CD4-positive, alpha-beta T cell (primary cell): ENCODE data around the gene MAGI1. TPM values are rescaled to one million over a fixed set of nuclear protein-coding genes. Genes with fewer than 3 reads are reported as not detected.

ENCODE experiments used
- ATAC-seq: fragments of 200-7000 bp; cut with Tn5 transposase; one replicate; pipeline ENCODE4 v1.10.0; 2022; ENCODE audit warnings: mild to moderate bottlenecking; ENCODE audit not compliant: poor library complexity
- CTCF ChIA-PET: fragments of 350-600 bp; sonication (Branson Sonifier 250); formaldehyde crosslinking; loops from one replicate; lab custom pipeline; 2021; ENCODE audit warnings: antibody characterized with exemption, inconsistent platforms; lab: Charles Lee
- POLR2A ChIA-PET: fragments of 350-600 bp; sonication (Branson Sonifier 250); formaldehyde crosslinking; loops from one replicate; lab custom pipeline; 2021; ENCODE audit warnings: antibody characterized with exemption, inconsistent platforms; lab: Charles Lee
- DNase-seq, 14 experiments: peaks; one replicate each; pipeline ENCODE4 v3.0.0-alpha.2; 2013 to 2020; ENCODE audit warnings: mixed read lengths in 2 of 14
- H3K27ac ChIP-seq, 2 donors: one replicate each; pipeline versions ENCODE4 v1.5.1 to v1.7.0; 2013; ENCODE audit warnings: low read length in 2 of 2, low read depth in 1 of 2, mild to moderate bottlenecking in 1 of 2
- H3K27me3 ChIP-seq, 2 experiments: 1 replicate in 1 of 2; 2 replicates in 1 of 2; pipeline versions ENCODE4 v1.6.1 to v1.7.0; 2013; ENCODE audit warnings: low read length in 2 of 2, control low read depth in 1 of 2, mild to moderate bottlenecking in 1 of 2, moderate library complexity in 1 of 2; ENCODE audit not compliant: insufficient read depth in 2 of 2, control insufficient read depth in 1 of 2
- H3K36me3 ChIP-seq: one replicate; pipeline ENCODE4 v1.6.1; 2013; ENCODE audit warnings: low read length, control low read depth; ENCODE audit not compliant: insufficient read depth
- H3K4me1 ChIP-seq: one replicate; pipeline ENCODE4 v1.6.1; 2013; ENCODE audit warnings: low read length, control low read depth; ENCODE audit not compliant: insufficient read depth
- H3K4me3 ChIP-seq: one replicate; pipeline ENCODE4 v1.5.1; 2013; ENCODE audit warnings: mild to moderate bottlenecking, low read length, moderate library complexity
- H3K9me3 ChIP-seq, 2 experiments: 1 replicate in 1 of 2; 2 replicates in 1 of 2; pipeline versions ENCODE4 v1.6.1 to v1.7.0; 2013; ENCODE audit warnings: low read length in 2 of 2, mild to moderate bottlenecking in 2 of 2, control low read depth in 1 of 2, moderate library complexity in 1 of 2; ENCODE audit not compliant: control insufficient read depth in 1 of 2, insufficient read depth in 1 of 2
- H3K27ac Mint-ChIP-seq: one replicate; pipeline ENCODE4 v1.8.0; 2020; ENCODE audit warnings: mixed read lengths
- H3K27me3 Mint-ChIP-seq: one replicate; pipeline ENCODE4 v1.8.0; 2021; ENCODE audit warnings: mixed read lengths
- H3K36me3 Mint-ChIP-seq: one replicate; pipeline ENCODE4 v1.8.0; 2021; ENCODE audit warnings: low read depth, mixed read lengths
- H3K4me1 Mint-ChIP-seq: one replicate; pipeline ENCODE4 v1.8.0; 2021; ENCODE audit warnings: low read depth, mixed read lengths
- H3K4me3 Mint-ChIP-seq: one replicate; pipeline ENCODE4 v1.8.0; 2020; ENCODE audit warnings: mild to moderate bottlenecking, mixed read lengths
- H3K9me3 Mint-ChIP-seq: one replicate; pipeline ENCODE4 v1.8.0; 2020; ENCODE audit warnings: mixed read lengths
- CTCF ChIP-seq: fragments of 200-600 bp; IDR thresholded peaks from one replicate; pipeline ENCODE4 v1.8.0; 2022; ENCODE audit warnings: antibody characterized with exemption, mild to moderate bottlenecking
- intact Hi-C, 2 experiments: fragments of 100-400 bp; cut with DNase I in 1 of 2; cut with micrococcal nuclease in 1 of 2; formaldehyde crosslinking; loops; one replicate each; pipeline versions ENCODE4 v1.15.1 to v1.9.0; 2023 to 2025; cut with DNase I, micrococcal nuclease
- total RNA-seq, 174 experiments: library from RNA in 2 of 174; stranded (reverse) in 2 of 174; gene quantifications; one replicate each; pipeline ENCODE4 v1.2.3 and lab custom pipeline; 2021 to 2026

MAGI1 gene
- total RNA-seq, 2 experiments from 2014 or later: not detected

GRCh38 chr3:65746848-65747247 lies 291.9 kb downstream of the MAGI1 start:
- CTCF ChIA-PET: no interaction called here
- no peak overlapping the region for H3K27ac ChIP-seq
- DNase-seq (no peak), ATAC-seq (no peak)
- no peaks in the 10 kb centered on the region for H3K27me3 Mint-ChIP-seq
- H3K4me1 Mint-ChIP-seq: no peaks in the 10 kb centered on the region
- POLR2A ChIA-PET: no interaction called here
- H3K4me3 Mint-ChIP-seq: no peak overlapping the region
- no peaks in the 10 kb centered on the region for H3K9me3 ChIP-seq
- H3K36me3 Mint-ChIP-seq: no peaks in the 10 kb centered on the region
- intact Hi-C loops: no loop called here
- H3K4me1 ChIP-seq: no peaks in the 10 kb centered on the region
- no peaks in the 10 kb centered on the region for H3K36me3 ChIP-seq
- no peaks in the 10 kb centered on the region for H3K27me3 ChIP-seq
- no peak overlapping the region for H3K27ac Mint-ChIP-seq
- no peaks in the 10 kb centered on the region for H3K9me3 Mint-ChIP-seq
- no peak overlapping the region for H3K4me3 ChIP-seq
- TF ChIP-seq CTCF: no peak

- no peaks in the 10 kb centered on the region for H3K27me3 Mint-ChIP-seq
- H3K4me1 Mint-ChIP-seq: no peaks in the 10 kb centered on the region
- no peak overlapping the region for H3K27ac Mint-ChIP-seq
- no peak for ATAC-seq
- Histone ChIP-seq H3K36me3 (no peaks in the 10 kb centered on the region), H3K9me3 (no peaks in the 10 kb centered on the region), H3K4me3 (no peak overlapping the region), H3K4me1 (no peaks in the 10 kb centered on the region), H3K27me3 (no peaks in the 10 kb centered on the region), H3K27ac (no peak overlapping the region)
- POLR2A ChIA-PET: no interaction called here
- intact Hi-C loops: no loop called here
- CTCF ChIA-PET: no interaction called here
- no peak for DNase-seq
- H3K36me3 Mint-ChIP-seq: no peaks in the 10 kb centered on the region
- TF ChIP-seq CTCF: no peak
- no peaks in the 10 kb centered on the region for H3K9me3 Mint-ChIP-seq
- H3K4me3 Mint-ChIP-seq: no peak overlapping the region
Observed at GRCh38 chr3:65745306-65745705, 293.4 kb downstream of the MAGI1 start.

- TF ChIP-seq CTCF: no peak
- CTCF ChIA-PET: no interaction called here
- POLR2A ChIA-PET: no interaction called here
- no peaks in the 10 kb centered on the region for H3K4me1 Mint-ChIP-seq
- no peak overlapping the region for H3K27ac Mint-ChIP-seq
- H3K4me3 Mint-ChIP-seq: no peak overlapping the region
- no peaks in the 10 kb centered on the region for H3K9me3 Mint-ChIP-seq
- no peak for DNase-seq
- no peaks in the 10 kb centered on the region for H3K27me3 Mint-ChIP-seq
- Histone ChIP-seq H3K4me1 (no peaks in the 10 kb centered on the region), H3K27ac (no peak overlapping the region), H3K4me3 (no peak overlapping the region), H3K36me3 (no peaks in the 10 kb centered on the region), H3K27me3 (no peaks in the 10 kb centered on the region), H3K9me3 (no peaks in the 10 kb centered on the region)
- no peaks in the 10 kb centered on the region for H3K36me3 Mint-ChIP-seq
- ATAC-seq: no peak
- intact Hi-C loops: no loop called here
Observed at GRCh38 chr3:65742914-65743313, 295.8 kb downstream of the MAGI1 start.
